OCI-LY3 (cell line): ENCODE results near the gene SRSF4.

Experiments
- H2AFZ ChIP-seq: fragments of 200-600, 300-600 bp; shearing (Covaris generic); 2 replicates; pipeline ENCODE4 v1.6.0; 2014; ENCODE audit warnings: antibody characterized with exemption, low read depth, low read length
- H3K27ac ChIP-seq: fragments of 200-600, 300-600 bp; sonication (generic); 2 replicates; pipeline ENCODE4 v1.5.1; 2014; ENCODE audit warnings: mild to moderate bottlenecking, low read length, moderate library complexity, mixed read lengths
- H3K27me3 ChIP-seq: fragments of 200-600, 300-600 bp; sonication (generic); 2 replicates; pipeline ENCODE4 v1.6.1; 2014; ENCODE audit warnings: low read depth, low read length, mixed read lengths
- H3K36me3 ChIP-seq: fragments of 200-600, 300-600 bp; sonication (generic); replicated peaks from 2 replicates; pipeline ENCODE3; 2014; ENCODE audit warnings: low read depth, low read length, mixed read lengths
- H3K4me1 ChIP-seq: fragments of 300-600, 200-600 bp; sonication (generic); 2 replicates; pipeline ENCODE4 v1.6.1; 2014; ENCODE audit warnings: low read length, mixed read lengths
- H3K4me2 ChIP-seq: fragments of 200-600, 300-600 bp; sonication (generic); 2 replicates; pipeline ENCODE4 v1.6.1; 2014; ENCODE audit warnings: low read length, mixed read lengths
- H3K4me3 ChIP-seq: fragments of 300-600, 200-600 bp; sonication (generic); 2 replicates; pipeline ENCODE4 v1.5.1; 2014; ENCODE audit warnings: antibody characterized with exemption, mild to moderate bottlenecking, low read length, moderate library complexity
- H3K79me2 ChIP-seq: fragments of 300-600, 200-600 bp; shearing (Covaris generic); 2 replicates; pipeline ENCODE4 v1.6.1; 2014; ENCODE audit warnings: mild to moderate bottlenecking, low read length, mixed read lengths
- H3K9ac ChIP-seq: fragments of 300-600, 200-600 bp; shearing (Covaris generic); 2 replicates; pipeline ENCODE4 v1.6.0; 2014; ENCODE audit warnings: mild to moderate bottlenecking, low read length, moderate library complexity
- H3K9me3 ChIP-seq: fragments of 200-600, 300-600 bp; shearing (Covaris generic); 2 replicates; pipeline ENCODE4 v1.6.1; 2014; ENCODE audit warnings: low read length, mixed read lengths; ENCODE audit not compliant: insufficient read depth
- H4K20me1 ChIP-seq: fragments of 200-600, 300-600 bp; sonication (generic); 2 replicates; pipeline ENCODE4 v1.6.1; 2016; ENCODE audit warnings: low read length, mixed read lengths; ENCODE audit not compliant: insufficient read depth
- EZH2phosphoT487 ChIP-seq: fragments of 200-600 bp; shearing (Covaris generic); IDR thresholded peaks from 2 replicates; pipeline ENCODE4 v1.6.1; 2018; ENCODE audit warnings: antibody characterized with exemption, mixed run types, low read depth
- TF ChIP-seq, protein P1 (sequence below): fragments of 200-600, 300-600 bp; sonication (generic); IDR thresholded peaks from 2 replicates; pipeline ENCODE4 v1.5.1; 2014; ENCODE audit warnings: antibody characterized with exemption, low read length, low read depth

SRSF4 gene

DNA sequence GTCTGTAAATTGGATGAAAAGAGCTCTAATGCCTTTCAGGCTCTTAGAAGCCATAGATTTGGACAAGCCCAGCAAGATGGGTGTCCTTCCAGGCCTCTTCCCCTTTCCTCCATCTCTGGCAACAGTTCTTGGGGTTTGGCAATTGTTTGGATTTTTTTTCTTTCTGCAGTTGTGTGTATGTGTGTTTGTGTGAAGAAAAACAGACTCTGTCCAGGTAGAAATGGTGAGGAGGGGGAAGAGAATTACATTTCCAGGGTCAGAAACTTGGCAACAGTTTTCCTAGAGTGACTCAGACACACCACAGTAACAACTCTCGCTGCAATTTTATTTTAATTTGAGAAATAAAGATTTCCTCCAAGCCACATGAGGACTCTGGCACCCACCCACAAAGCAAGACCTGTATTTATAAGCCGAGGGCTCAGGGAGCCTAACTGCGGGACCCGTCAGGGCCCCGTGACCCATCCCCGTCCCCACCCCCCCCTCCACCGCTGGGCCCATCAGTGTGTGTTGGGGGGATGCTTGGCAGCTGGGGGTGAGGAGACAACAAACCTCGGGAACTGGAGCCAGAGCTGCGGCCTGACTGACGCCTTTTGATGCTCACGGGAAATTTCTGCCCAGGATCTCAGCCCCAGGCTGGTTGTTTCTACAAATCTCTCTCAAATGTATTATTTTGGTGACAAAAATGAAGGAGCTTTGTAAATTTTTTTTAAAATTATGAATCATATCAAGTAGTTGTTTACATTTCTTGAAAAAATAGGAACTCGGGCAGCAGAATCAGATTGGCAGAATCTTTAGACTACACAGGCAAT lies 62.4 kb downstream of the SRSF4 start:
- no peak overlapping the region for H3K4me3 ChIP-seq
- TF ChIP-seq, protein P1, sequence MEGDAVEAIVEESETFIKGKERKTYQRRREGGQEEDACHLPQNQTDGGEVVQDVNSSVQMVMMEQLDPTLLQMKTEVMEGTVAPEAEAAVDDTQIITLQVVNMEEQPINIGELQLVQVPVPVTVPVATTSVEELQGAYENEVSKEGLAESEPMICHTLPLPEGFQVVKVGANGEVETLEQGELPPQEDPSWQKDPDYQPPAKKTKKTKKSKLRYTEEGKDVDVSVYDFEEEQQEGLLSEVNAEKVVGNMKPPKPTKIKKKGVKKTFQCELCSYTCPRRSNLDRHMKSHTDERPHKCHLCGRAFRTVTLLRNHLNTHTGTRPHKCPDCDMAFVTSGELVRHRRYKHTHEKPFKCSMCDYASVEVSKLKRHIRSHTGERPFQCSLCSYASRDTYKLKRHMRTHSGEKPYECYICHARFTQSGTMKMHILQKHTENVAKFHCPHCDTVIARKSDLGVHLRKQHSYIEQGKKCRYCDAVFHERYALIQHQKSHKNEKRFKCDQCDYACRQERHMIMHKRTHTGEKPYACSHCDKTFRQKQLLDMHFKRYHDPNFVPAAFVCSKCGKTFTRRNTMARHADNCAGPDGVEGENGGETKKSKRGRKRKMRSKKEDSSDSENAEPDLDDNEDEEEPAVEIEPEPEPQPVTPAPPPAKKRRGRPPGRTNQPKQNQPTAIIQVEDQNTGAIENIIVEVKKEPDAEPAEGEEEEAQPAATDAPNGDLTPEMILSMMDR: no peak
- no peak for TF ChIP-seq EZH2phosphoT487

DNA sequence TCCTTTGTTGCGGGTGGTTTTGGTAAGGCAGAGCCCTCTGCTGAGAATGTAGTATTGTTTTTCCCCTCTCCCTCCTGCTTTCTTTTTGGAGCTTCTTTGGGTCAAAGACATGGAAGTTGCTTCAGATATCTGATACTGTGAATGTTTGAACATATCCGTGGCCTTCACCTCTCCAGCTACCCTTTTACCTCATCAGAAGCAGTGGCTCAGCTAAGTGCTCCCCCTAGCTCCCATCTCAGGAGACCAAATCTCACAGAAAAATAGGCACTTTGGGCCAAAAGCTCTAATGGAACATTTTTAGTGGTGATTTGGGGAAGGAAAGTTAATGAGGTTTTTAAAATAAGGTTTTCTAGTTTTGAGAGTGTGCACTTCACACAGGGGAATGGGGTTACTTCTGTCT lies 64.3 kb downstream of the SRSF4 start:
- no peak overlapping the region for H3K4me3 ChIP-seq
- no peaks in the 10 kb centered on the region for H3K36me3 ChIP-seq
- no peak for TF ChIP-seq EZH2phosphoT487
- TF ChIP-seq, protein P1: no peak; the same call in 1 of the 2 replicates
- H4K20me1 ChIP-seq: no peaks in the 10 kb centered on the region
- H3K79me2 ChIP-seq: no peaks in the 10 kb centered on the region
- no peaks in the 10 kb centered on the region for H3K9me3 ChIP-seq
- H3K4me2 ChIP-seq: no peak overlapping the region
- no peak overlapping the region for H3K27ac ChIP-seq
- H3K4me1 ChIP-seq: no peaks in the 10 kb centered on the region
- no peak overlapping the region for H2AFZ ChIP-seq
- H3K9ac ChIP-seq: no peak overlapping the region
- no peaks in the 10 kb centered on the region for H3K27me3 ChIP-seq

More for the DNA sequence above, 62.4 kb downstream of the SRSF4 start:
- no peaks in the 10 kb centered on the region for H3K9me3 ChIP-seq
- no peak overlapping the region for H3K27ac ChIP-seq
- no peaks in the 10 kb centered on the region for H3K4me1 ChIP-seq
- H2AFZ ChIP-seq: no peak overlapping the region
- no peaks in the 10 kb centered on the region for H3K79me2 ChIP-seq
- H3K27me3 ChIP-seq: no peaks in the 10 kb centered on the region
- H3K4me2 ChIP-seq: no peak overlapping the region
- H4K20me1 ChIP-seq: no peaks in the 10 kb centered on the region
- no peak overlapping the region for H3K9ac ChIP-seq
- H3K36me3 ChIP-seq: no peaks in the 10 kb centered on the region

DNA sequence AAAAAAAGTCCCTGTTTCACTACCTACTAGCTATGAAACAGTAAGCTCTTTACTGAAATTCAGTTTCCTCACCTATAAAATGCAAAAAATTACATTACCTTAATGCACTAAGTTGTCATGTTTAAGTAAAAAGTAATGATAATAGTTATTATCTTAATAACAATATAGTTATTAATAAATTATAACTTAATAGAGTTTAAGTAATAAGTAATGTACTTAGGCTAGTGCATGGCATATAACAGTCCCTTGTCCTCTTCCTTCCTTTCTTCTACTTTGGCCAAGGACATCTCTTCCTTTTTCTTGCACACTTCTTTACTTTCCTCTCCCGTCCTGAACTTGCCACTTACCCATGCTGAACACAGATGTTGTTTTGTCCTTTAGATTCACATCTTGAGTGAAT lies 67.0 kb downstream of the SRSF4 start:
- Histone ChIP-seq H3K4me1 (no peaks in the 10 kb centered on the region), H3K9ac (no peak overlapping the region), H3K27ac (no peak overlapping the region), H3K4me2 (no peak overlapping the region), H4K20me1 (no peaks in the 10 kb centered on the region), H3K36me3 (no peaks in the 10 kb centered on the region), H3K79me2 (no peaks in the 10 kb centered on the region), H3K9me3 (no peaks in the 10 kb centered on the region), H3K27me3 (no peaks in the 10 kb centered on the region), H2AFZ (no peak overlapping the region), H3K4me3 (no peak overlapping the region)
- TF ChIP-seq EZH2phosphoT487: no peak

DNA sequence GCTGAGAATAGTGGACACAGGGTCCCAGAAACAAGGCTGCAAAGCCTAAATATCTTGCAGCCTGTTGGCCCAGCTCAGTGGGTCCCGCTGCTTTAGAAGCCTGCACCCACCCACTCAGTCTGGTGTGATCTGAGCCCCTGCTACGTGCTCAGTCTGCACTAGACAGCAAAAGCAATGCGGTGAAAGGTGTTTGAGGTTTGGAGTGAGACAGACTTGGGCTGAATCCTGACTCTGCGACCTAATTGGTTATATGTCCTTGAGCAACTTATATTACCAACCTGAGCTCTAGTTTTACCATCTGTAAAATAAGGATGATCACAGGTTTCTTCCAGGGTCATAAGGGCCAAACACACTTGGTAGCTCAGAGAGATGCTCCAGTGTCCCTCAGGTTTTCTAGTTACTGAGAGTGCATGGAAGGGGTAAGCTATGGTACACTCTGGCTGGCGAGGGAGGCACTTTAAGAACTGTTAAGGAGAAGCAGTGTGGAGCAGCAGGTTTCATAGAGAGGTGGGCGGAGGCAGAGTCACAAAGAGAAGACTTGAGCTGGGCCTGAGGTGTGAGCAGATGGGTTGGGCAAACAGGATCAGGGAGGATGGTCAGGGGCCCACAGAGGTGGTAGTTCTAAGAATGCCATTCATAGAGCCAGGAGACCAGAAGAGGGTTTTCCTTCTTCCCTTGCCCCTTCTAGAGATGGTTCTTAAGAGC lies 68.1 kb downstream of the SRSF4 start:
- TF ChIP-seq, protein P1: no peak
- TF ChIP-seq EZH2phosphoT487: no peak
- H3K36me3 ChIP-seq: no peaks in the 10 kb centered on the region

More for the DNA sequence above, 68.1 kb downstream of the SRSF4 start:
- Histone ChIP-seq H3K4me3 (no peak overlapping the region), H3K27ac (no peak overlapping the region), H3K79me2 (no peaks in the 10 kb centered on the region), H3K4me2 (no peak overlapping the region), H2AFZ (no peak overlapping the region), H3K9ac (no peak overlapping the region), H3K4me1 (no peaks in the 10 kb centered on the region), H3K27me3 (no peaks in the 10 kb centered on the region), H4K20me1 (no peaks in the 10 kb centered on the region), H3K9me3 (no peaks in the 10 kb centered on the region)
